HL-60 (cell line): ENCODE measurements around the gene DYNC1I1.

Experiments
- GABPA ChIP-seq: IDR thresholded peaks from 2 replicates; pipeline ENCODE4 v1.6.1; 2012; ENCODE audit warnings: low read depth
- TF ChIP-seq, protein P1 (sequence below): IDR thresholded peaks from one replicate; pipeline ENCODE4 v1.5.1; 2011; ENCODE audit warnings: low read length, control low read depth, inconsistent platforms; ENCODE audit not compliant: insufficient read depth
- TF ChIP-seq, protein P2 (sequence below): IDR thresholded peaks from 2 replicates; pipeline ENCODE4 v1.6.1; 2012; ENCODE audit warnings: low read depth; ENCODE audit not compliant: insufficient replicate concordance

DNA sequence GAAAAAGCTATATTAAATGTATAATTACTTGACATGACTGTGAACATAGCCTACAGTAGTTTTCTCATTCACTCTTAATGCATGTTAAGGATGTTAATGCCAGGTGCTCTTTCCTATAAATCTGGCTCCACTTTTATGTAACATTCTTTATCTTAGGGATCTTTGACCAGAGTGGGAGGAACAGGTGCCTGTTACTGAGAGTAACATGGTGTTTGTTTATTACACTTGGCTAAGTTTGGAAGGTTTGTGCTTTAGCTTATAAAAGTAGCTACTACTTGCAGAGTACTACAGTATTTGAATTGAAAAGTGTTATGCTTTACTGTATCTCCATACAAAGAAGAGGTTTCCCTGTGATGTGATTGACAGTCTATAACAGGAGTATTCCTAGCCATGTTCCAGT is 183.4 kb downstream of the DYNC1I1 start:
- TF ChIP-seq, protein P1, sequence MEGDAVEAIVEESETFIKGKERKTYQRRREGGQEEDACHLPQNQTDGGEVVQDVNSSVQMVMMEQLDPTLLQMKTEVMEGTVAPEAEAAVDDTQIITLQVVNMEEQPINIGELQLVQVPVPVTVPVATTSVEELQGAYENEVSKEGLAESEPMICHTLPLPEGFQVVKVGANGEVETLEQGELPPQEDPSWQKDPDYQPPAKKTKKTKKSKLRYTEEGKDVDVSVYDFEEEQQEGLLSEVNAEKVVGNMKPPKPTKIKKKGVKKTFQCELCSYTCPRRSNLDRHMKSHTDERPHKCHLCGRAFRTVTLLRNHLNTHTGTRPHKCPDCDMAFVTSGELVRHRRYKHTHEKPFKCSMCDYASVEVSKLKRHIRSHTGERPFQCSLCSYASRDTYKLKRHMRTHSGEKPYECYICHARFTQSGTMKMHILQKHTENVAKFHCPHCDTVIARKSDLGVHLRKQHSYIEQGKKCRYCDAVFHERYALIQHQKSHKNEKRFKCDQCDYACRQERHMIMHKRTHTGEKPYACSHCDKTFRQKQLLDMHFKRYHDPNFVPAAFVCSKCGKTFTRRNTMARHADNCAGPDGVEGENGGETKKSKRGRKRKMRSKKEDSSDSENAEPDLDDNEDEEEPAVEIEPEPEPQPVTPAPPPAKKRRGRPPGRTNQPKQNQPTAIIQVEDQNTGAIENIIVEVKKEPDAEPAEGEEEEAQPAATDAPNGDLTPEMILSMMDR, result no peak
- TF ChIP-seq GABPA, result no peak
- TF ChIP-seq, protein P2, sequence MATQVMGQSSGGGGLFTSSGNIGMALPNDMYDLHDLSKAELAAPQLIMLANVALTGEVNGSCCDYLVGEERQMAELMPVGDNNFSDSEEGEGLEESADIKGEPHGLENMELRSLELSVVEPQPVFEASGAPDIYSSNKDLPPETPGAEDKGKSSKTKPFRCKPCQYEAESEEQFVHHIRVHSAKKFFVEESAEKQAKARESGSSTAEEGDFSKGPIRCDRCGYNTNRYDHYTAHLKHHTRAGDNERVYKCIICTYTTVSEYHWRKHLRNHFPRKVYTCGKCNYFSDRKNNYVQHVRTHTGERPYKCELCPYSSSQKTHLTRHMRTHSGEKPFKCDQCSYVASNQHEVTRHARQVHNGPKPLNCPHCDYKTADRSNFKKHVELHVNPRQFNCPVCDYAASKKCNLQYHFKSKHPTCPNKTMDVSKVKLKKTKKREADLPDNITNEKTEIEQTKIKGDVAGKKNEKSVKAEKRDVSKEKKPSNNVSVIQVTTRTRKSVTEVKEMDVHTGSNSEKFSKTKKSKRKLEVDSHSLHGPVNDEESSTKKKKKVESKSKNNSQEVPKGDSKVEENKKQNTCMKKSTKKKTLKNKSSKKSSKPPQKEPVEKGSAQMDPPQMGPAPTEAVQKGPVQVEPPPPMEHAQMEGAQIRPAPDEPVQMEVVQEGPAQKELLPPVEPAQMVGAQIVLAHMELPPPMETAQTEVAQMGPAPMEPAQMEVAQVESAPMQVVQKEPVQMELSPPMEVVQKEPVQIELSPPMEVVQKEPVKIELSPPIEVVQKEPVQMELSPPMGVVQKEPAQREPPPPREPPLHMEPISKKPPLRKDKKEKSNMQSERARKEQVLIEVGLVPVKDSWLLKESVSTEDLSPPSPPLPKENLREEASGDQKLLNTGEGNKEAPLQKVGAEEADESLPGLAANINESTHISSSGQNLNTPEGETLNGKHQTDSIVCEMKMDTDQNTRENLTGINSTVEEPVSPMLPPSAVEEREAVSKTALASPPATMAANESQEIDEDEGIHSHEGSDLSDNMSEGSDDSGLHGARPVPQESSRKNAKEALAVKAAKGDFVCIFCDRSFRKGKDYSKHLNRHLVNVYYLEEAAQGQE, result no peak
